NCI-H146 treated with DMSO at 0.1 percent for 48 hours (cell line): ENCODE data around the gene EXTL2.
"Not testable (repeated sequence)": the region's sequence is repeated elsewhere in the genome, so short reads cannot be mapped to it uniquely, and the experiment has no call there.

Source experiments
- DNase-seq: peaks from one replicate; lab custom pipeline; 2025; ENCODE audit not compliant: unreplicated experiment; lab: John Stamatoyannopoulos, UW

Gene EXTL2

GRCh38 chr1:100894603-100895539, at the start of gene EXTL2:
EXTL2 (minus strand) TSS chr1:100894842; CDS start chr1:100888757, 6,085 bp downstream.
- DNase-seq, result peak; percentile 94

GRCh38 chr1:100943533-100943932, 48.9 kb upstream of the EXTL2 start:
- no peak for DNase-seq

- DNase-seq, result no peak
Measured at GRCh38 chr1:100942304-100943046, 47.8 kb upstream of the EXTL2 start.

- no peak for DNase-seq
Measured at GRCh38 chr1:100941580-100942216, 47.1 kb upstream of the EXTL2 start.

GRCh38 chr1:100941098-100941527, 46.5 kb upstream of the EXTL2 start:
- no peak for DNase-seq

GRCh38 chr1:100936194-100936967, 41.7 kb upstream of the EXTL2 start:
- no peak for DNase-seq

GRCh38 chr1:100933555-100933954, 38.9 kb upstream of the EXTL2 start:
- DNase-seq, result not testable (repeated sequence)

GRCh38 chr1:100931716-100932115, 37.1 kb upstream of the EXTL2 start:
- DNase-seq, result no peak

GRCh38 chr1:100930494-100930893, 35.9 kb upstream of the EXTL2 start:
- DNase-seq, result no peak

GRCh38 chr1:100928128-100928527, 33.5 kb upstream of the EXTL2 start:
- DNase-seq, result no peak

GRCh38 chr1:100927276-100927675, 32.6 kb upstream of the EXTL2 start:
- no peak for DNase-seq

- no peak for DNase-seq
Measured at GRCh38 chr1:100926240-100926639, 31.6 kb upstream of the EXTL2 start.

- no peak for DNase-seq
Measured at GRCh38 chr1:100924991-100925390, 30.3 kb upstream of the EXTL2 start.

GRCh38 chr1:100924212-100924611, 29.6 kb upstream of the EXTL2 start:
- DNase-seq, result no peak

- no peak for DNase-seq
Measured at GRCh38 chr1:100921110-100921706, 26.6 kb upstream of the EXTL2 start.

GRCh38 chr1:100912019-100912418, 17.4 kb upstream of the EXTL2 start:
- DNase-seq, result no peak

GRCh38 chr1:100909018-100909417, 14.4 kb upstream of the EXTL2 start:
- no peak for DNase-seq

GRCh38 chr1:100907887-100908286, 13.2 kb upstream of the EXTL2 start:
- DNase-seq, result no peak

GRCh38 chr1:100905181-100905580, 10.5 kb upstream of the EXTL2 start:
- DNase-seq, result no peak

GRCh38 chr1:100904528-100904927, 9.9 kb upstream of the EXTL2 start:
- no peak for DNase-seq
